GM19452 (cell line): ENCODE data around the gene MAST2.
"Not testable (repeated sequence)": the region's sequence is repeated elsewhere in the genome, so short reads cannot be mapped to it uniquely, and the experiment has no call there.

Experiments
- ATAC-seq: cut with Tn5 transposase; IDR thresholded peaks from one replicate; pipeline ENCODE4 v1.9.1; 2021; ENCODE audit not compliant: unreplicated experiment

The MAST2 gene

DNA sequence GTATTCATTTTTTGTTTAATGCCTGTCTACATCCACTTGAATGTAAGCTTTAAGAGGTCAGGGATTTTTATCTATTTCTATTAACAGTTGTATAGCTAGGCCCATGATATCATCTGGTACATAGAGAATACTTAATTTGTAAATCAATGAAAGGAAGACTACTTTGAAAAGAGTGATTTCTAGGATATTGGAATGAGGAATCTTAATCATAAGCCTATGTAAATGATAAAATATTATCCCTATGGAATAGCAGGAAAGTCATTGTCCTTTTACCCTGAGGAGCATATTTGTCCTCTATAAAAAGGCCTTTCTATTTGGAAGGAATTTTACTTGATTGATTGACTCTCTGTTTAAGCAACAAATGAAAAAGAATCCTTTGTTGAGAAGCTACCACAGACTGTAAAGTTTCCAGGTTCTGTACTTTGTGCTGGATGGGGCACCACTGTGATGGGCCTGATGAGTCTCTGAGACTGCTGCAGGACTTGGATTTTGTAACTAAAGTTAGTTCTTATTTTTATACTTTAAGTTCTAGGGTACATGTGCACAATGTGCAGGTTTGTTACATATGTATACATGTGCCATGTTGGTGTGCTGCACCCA lies 53.8 kb downstream of the MAST2 start:
- ATAC-seq: no peak

DNA sequence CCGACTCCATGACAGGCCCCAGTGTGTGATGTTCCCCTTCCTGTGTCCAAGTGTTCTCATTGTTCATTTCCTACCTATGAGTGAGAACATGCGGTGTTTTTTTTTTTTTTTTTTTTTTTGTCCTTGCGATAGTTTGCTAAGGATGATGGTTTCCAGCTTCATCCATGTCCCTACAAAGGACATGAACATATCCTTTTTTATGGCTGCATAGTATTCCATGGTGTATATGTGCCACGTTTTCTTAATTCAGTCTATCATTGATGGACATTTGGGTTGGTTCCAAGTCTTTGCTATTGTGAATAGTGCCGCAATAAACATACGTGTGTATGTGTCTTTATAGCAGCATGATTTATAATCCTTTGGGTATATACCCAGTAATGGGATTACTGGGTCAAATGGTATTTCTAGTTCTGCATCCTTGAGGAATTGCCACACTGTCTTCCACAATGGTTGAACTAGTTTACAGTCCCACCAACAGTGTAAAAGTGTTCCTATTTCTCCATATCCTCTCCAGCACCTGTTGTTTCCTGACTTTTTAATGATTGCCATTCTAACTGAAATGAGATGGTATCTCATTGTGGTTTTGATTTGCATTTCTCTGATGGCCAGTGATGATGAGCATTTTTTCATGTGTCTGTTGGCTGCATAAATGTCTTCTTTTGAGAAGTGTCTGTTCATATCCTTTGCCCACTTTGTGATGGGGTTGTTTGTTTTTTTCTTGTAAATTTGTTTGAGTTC lies 54.5 kb downstream of the MAST2 start:
- not testable (repeated sequence) for ATAC-seq

DNA sequence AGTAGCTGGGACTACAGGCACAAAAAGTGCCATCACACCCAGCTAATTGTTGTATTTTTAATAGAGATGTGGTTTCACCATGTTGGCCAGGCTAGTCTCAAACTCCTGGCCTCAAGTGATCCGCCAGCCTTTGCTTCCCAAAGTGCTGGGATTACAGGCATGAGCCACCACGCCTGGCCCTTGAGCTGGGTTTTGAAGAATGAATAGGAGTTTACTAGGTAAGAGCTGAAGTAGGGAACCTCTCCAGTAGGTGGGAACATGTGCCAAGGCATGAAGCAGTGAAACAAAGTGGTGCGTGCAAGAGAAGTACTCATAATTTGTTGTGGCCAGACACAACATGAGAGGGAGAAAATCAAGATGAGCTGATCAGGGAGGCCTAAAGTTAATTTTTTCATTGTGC lies 55.8 kb downstream of the MAST2 start:
- ATAC-seq: no peak

DNA sequence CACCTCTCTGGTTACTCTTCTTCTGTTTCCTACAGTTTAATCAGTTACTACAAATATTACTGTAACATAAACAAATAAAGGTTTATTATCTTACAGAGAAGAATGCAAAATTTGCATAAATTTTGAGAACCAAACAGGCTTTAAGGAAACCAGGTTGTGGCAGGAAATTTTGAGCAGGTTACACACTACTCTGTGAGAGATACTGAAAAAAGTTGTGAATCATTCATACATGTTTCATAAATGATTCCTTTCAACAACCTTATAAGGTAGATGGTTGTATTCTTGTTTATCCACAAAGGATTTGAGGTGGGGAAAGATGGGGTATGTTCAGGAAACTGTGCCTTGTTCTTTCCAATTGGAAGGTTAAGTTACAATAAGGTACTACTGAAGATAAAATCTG lies 58.6 kb downstream of the MAST2 start:
- ATAC-seq: no peak

DNA sequence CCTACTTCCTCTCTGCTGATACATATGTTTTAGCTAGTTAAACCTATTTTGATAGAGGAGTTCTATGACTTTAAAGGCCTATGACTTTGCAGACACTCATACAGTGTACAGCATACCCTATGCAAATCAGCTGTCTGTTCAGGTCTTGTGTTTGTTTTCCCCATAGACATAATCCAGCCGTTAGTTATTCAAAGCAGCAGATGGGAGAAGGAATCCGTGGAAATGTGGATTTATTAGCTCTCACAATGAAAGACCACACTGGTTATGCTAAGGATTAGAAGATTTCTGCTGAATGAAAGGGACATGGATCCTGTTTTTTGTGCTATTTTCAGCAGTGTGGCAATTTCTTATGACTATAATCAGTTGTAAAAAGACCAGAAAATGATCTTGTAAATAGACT lies 59.8 kb downstream of the MAST2 start:
- no peak for ATAC-seq

DNA sequence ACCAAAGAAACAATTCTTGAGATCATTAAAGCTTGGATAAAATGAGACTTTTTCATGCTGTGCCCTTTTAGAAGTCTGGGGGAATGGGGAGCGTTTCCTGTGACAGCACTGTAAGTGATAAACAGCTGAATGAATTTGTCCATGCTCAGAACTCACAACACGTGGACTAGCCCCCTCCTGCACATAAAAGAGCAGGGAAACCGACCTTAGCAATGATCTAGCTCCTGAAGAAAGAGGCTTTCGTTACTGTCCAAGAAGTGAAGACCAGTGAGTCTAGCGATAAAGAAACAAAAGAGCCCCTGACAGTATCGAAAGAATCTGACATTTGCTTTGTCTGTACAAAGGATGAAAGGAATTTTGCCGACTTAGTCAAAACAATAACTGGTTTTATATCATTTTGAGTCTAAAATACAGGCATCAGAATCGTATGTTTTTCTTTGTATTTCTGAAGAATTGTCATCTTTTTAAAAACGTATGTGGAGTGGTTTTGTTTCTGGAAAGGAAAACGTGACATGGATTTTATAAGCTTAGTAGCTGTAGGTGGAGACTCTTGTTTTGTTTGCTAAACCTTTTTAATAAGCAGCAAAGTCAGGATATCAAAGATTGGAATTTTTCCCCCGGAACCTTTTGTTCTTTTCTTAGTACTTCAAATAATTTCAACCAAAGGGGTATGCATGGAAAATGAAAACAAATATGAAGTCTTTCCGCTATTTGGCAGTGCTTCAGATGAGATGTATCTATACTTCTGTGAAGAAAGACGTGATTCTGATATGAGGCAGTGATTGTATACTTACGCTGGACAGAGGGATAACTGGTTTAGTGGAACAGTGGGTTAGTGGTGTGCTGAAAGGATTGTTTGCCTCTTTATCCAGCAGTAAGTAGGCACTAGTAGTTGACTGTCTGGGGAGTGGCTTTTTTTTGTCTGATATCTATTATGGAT lies 61.0 kb downstream of the MAST2 start:
- ATAC-seq: no peak

DNA sequence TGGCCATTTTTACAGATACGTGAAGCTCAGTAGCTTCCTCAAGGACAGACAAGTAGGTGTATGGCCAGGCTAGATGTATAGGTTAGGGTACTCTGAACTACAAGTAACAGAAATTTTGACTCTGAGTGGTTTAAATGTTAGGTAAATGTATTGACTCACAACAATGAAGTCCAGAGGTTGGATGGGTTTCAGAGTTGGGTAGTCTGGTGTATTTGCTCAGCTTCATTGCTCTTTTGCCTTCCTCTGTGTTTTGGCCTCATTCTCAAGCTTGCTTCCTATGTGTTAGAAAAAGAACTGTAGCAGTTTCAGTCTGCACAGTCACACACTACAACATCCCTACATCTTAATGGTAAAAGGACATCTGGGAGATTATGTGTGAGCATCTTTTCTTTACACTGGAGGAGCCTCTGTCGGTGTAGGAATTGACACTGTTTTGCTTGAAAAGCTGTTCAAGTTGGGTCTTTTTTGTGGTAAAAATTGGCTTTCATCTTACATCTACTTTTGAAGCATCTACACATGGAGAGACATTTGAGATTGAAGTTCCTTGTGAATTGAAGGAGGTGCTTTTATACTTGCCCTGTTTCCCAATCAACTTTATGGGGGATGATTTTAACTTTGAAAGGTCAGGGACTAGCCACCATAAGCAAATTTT lies 64.4 kb downstream of the MAST2 start:
- no peak for ATAC-seq

DNA sequence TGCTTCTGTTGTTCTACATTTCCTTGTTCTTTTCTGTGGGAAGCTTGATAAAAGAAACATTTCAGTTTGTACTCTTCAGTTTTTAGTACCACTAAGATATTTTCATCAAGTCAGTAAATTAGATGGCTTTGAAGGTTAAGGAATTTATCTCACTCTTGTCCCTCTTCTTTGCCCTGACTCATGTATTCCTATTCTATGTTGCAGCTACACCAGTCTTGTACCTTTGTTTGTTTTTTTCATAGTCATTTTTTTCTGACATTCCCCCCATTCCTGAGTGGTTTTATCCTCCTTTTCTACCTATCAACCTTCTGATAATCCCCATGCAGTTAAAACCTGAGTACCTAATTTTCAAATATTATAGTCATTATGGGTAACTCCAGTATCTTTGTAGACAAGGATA lies 65.4 kb downstream of the MAST2 start:
- ATAC-seq: no peak

DNA sequence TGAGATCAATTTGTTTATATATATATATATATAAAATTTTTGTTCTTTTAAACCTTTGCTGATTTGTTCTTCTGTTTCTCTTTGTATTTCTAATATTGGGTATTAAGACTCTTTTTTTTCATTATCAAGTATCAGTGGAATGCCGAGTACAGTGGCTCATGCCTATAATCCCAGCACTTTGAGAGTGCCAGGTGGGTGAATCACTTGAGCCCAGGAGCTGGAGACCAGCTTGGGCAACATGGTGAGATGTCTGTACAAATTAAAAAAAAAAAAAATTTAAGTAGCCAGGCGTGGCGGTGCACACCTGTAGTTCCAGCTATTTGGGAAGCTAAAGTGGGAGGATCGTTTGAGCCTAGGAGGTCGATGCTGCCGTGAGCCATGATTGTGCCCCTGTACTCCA lies 67.1 kb downstream of the MAST2 start:
- no peak for ATAC-seq

DNA sequence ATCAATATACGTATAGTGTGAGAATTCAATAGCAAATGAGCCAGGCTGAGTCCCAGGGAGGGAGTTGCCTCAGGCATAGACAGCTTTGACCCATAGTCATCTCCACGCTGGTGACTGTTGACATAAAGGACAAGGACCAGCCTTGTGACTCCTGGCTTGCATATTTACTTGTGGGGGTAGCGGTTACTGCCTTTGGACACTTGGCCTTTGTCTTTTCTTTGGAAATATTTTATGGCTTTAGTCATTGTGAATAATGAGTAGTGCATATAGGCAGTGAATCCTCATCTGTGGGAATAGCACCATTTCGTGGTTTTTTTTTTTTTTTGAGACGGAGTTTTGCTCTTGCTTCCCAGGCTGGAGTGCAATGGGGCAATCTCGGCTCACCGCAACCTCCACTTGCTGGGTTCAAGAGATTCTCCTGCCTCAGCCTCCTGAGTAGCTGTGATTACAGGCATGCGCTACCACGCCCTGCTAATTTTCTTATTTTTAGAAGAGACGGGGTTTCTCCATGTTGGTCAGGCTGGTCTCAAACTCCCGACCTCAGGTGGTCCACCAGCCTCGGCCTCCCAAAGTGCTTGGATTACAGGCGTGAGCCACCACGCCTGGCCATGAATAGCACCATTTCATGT lies 68.9 kb downstream of the MAST2 start:
- not testable (repeated sequence) for ATAC-seq

DNA sequence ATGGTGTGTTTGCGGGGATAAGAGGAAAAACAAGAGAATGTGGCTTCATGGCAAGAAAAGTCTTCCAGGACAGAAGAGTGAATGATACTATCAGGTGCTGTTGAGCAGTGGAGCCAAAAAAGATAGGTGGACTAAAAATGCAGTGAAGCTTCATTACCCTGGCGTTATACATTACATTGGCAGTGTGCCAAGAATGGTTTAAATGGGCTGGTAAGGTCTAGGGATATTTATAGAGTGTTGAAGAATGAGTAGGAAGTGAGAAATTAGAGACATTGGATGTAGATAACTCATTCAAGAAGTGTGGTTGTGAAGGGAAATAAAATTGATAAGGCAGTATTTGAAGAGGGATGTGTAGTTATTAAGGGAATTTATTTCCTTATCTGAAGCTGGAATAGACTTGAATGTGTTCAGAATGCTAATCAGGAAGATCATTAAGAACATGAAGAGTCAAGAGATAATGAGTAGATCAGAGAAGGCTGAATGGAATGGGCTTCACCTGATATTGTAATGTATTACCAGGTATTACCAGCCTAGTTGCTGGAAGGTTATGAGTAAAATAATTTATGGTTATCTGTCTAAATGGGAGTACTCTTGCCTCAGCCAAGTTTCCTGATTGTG lies 72.7 kb downstream of the MAST2 start:
- no peak for ATAC-seq

DNA sequence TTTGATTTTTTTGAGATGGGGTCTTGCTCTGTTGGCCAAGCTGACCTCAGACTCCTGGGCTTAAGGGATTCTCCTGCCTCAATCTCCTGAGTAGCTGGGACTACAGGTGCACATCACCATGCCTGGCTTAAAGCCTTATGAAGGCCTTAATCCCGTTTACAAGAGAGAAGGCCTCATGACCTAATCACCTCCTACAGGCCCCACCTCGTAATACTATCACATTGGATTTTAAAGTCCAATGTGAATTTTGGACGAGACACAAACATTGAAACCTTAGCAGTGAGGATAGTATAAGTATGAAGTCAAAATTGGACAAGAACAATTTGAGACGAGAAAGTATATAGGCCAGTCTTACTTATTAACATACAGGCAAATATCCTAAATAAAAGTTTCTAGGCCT lies 73.9 kb downstream of the MAST2 start:
- ATAC-seq: no peak

DNA sequence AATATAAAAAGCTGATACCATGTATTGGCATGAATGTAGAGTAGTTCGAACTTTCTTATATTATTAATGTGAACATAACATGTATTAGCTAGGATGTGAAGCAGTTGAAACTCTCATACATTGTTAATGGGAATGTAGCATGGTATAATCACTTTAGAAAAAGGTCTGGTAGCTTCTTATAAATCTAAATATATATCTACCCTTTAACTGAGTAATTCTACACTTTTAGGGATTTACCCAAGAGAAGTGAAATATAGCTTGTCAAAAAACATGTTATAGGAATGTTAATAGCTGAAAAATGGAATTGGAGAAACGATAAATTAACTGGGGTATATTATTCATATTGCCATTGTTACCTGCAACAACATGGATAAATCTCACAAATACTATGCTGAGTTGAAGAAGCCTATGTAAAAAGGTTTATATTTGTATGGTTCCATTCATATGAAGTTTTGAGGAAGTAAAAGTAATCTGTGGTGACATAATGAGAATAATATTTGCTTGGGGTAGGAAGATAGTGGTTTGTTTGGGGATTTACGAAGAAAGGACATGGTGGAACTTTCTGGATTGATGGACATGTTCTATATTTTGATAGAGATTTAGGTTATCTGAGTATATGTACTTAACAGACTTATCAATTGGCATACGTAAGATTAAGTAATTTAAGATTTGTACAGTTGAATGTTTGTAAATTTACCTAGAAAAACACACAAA lies 76.6 kb downstream of the MAST2 start:
- no peak for ATAC-seq

DNA sequence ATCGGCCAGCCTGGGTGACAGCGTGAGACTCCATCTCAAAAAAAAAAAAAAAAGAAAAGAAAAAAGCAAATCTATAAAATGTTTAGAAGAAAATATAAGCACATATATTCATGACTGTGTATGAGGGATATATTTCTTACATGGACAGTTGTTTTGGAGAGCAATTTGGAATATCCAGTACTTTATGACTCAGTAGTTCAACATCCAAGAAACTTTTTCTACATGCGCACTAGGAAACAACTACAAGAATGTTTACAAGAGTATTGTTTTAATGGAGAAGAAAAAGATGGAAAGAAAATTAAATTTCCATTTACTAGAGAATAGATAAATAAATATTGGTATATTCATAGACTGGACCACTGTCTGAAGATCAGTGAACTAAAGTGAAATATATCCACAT lies 77.5 kb downstream of the MAST2 start:
- ATAC-seq: no peak

DNA sequence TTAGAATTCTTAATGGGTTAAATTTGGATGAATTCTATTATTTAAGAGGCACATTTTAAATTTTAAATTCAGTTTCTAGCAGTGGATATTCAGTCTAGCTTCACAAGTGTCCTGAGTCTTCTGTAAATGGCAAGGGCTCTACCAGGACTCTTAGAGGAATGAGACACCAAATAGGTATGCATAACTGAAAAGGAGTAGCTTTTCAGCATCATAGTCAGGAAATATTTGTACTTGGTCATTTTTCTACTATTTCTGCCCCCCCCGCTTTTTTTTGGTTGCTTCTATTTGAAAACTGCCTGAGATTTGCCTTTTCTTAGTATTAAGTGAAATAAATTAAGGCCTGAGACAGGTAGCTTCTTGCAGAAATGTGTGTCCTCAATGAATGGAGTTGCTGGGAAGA lies 80.2 kb downstream of the MAST2 start:
- no peak for ATAC-seq

DNA sequence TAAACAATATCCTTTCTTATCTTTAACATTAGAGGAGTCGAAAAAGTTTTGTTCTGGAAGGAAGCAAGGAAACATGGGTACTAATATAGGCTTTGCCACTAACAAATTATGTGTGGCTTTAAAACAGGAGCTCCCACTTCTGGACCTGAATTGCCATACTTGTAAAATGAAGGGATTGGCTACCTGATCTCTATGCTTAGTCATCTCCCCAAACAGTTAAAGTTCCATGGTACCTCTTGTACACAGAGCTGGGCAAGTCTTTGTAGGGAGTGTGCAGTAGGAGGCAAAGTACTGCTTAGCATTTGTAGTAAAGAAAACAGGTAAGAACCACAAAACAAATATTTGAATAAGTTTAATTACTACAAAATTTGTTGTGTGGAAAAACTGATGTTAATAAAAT lies 81.3 kb downstream of the MAST2 start:
- no peak for ATAC-seq

DNA sequence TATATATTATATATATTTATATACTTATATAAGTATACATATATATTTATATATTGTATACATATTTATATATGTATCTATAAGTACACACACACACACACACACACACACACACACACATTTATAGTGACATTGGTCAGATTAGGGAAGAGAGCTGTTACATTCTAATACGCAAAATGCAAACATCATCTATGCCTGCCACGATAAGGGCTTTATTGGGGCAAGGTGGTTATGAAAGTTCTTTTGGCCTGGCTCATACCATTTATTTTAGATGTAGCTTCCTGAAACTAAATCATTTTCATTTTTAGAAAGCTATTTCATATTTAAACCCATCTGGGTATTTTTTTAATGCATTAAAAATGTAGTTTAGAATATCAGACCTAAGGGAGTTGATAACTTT lies 82.8 kb downstream of the MAST2 start:
- no peak for ATAC-seq

DNA sequence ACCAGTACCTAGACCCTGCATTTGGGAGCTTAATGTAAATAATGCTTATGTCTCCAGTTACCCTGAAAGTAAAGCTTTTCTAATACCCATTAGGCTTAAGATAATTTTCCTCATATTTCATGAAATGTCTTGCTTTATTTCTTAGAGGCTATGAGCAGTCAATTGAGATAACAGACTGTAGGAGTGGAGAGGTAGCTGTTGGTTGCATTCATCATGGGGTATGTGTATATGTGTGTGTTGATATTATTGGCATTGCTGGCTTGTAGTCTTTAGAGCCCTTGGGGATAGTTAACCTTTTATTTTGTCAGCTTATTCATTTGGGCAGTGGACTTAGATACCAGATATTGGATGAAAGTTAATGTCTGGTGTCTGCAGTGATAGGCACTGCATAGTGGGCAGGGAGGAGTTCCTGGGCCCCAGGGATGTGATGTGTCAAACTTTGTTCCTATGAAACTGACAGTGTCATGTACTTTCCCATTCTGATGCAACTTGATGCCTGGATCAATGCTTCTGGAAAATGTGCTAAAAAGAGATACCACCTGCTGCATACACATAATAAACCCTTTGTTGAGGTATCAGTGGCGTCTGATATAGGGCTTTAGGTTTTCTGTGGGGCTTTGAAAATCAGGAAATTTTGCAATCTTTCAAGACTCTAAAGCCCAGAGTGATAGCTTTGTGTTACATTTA lies 83.9 kb downstream of the MAST2 start:
- ATAC-seq: no peak

DNA sequence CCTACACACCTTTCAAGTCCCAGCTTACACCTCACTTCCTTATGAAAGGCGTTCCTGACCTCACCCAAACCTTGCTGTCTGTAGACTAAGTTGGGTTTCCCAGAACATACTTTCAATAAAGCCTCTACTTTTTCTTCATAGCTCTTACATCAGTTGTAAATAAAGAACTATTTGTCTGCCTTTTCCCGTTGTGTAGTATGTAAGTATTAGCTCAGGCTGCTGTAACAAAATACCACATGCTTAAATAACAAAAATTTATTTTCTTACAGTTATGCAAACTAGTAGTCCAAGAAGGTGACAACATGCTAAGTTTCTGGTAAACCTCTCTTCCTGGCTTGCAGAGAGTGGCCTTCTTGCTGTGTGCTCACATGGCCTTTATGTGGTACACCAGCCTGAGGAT lies 86.7 kb downstream of the MAST2 start:
- no peak for ATAC-seq
